Measurements from ENCODE around the gene ZNF2. TPM values are rescaled to one million over a fixed set of nuclear protein-coding genes. Genes with fewer than 3 reads are reported as not detected.

ZNF2 gene
- total and polyA plus RNA-seq, 8 donors: 4.1 to 9.1 (median 8.1) TPM

GRCh38 chr2:95138702-95139101 lies 26.9 kb upstream of the ZNF2 start:
- intact Hi-C loops (cut with DNase I): no loop called here
- H3K36me3 ChIP-seq: peaks cover 0 to 7% of the 10 kb centered on the region in 2 donors
- ATAC-seq (no peak), DNase-seq (no peak)
- no peak overlapping the region for H3K4me3 ChIP-seq
- H3K4me1 ChIP-seq: no peaks in the 10 kb centered on the region
- H3K27ac ChIP-seq: no peak overlapping the region
- peaks cover 0 to 87% of the 10 kb centered on the region in 2 donors for H3K9me3 ChIP-seq
- TF ChIP-seq CTCF (IDR thresholded peaks at IDR 0.05): no peak
- no peaks in the 10 kb centered on the region for H3K27me3 ChIP-seq

- no peak for TF ChIP-seq CTCF (IDR thresholded peaks at IDR 0.05)
- Histone ChIP-seq H3K9me3 (peaks cover 0 to 100% of the 10 kb centered on the region in 2 donors), H3K27me3 (no peaks in the 10 kb centered on the region), H3K27ac (no peak overlapping the region), H3K4me1 (no peaks in the 10 kb centered on the region), H3K4me3 (no peak overlapping the region), H3K36me3 (peaks cover 0 to 38% of the 10 kb centered on the region in 2 donors)
- DNase-seq (no peak), ATAC-seq (no peak)
- intact Hi-C loops (cut with DNase I): no loop called here
Observed at GRCh38 chr2:95143838-95144237, 21.8 kb upstream of the ZNF2 start.

GRCh38 chr2:95149397-95149984 lies 16.1 kb upstream of the ZNF2 start:
- H3K36me3 ChIP-seq: peaks cover 0 to 78% of the 10 kb centered on the region in 2 donors
- H3K9me3 ChIP-seq: peaks cover 0 to 99% of the 10 kb centered on the region in 2 donors
- H3K27me3 ChIP-seq: no peaks in the 10 kb centered on the region
- DNase-seq (no peak), ATAC-seq (no peak)
- TF ChIP-seq CTCF (IDR thresholded peaks at IDR 0.05): no peak
- no peak overlapping the region for H3K4me3 ChIP-seq
- intact Hi-C loops (cut with DNase I): no loop called here
- no peak overlapping the region for H3K27ac ChIP-seq
- no peaks in the 10 kb centered on the region for H3K4me1 ChIP-seq

- TF ChIP-seq CTCF (IDR thresholded peaks at IDR 0.05): no peak
- peaks cover 0 to 19% of the 10 kb centered on the region in 2 donors for H3K9me3 ChIP-seq
- no peak overlapping the region for H3K27ac ChIP-seq
- H3K36me3 ChIP-seq: peaks cover 0 to 34% of the 10 kb centered on the region in 2 donors
- peaks cover 11 to 15% of the 10 kb centered on the region in 2 donors for H3K4me1 ChIP-seq
- no peaks in the 10 kb centered on the region for H3K27me3 ChIP-seq
- DNase-seq: no peak
- peak overlapping the region; percentile 61 to 72 for H3K4me3 ChIP-seq
- ATAC-seq: no peak
- intact Hi-C loops (cut with DNase I): no loop called here
Observed at GRCh38 chr2:95158441-95158840, 7.2 kb upstream of the ZNF2 start.

- peak overlapping the region in 1 of 2 donors; percentile 69 for H3K27ac ChIP-seq
- intact Hi-C loops (cut with DNase I): no loop called here
- no peak for TF ChIP-seq CTCF (IDR thresholded peaks at IDR 0.05)
- peaks cover 0 to 13% of the 10 kb centered on the region in 2 donors for H3K9me3 ChIP-seq
- H3K27me3 ChIP-seq: no peaks in the 10 kb centered on the region
- peaks cover 11 to 16% of the 10 kb centered on the region in 2 donors for H3K4me1 ChIP-seq
- H3K4me3 ChIP-seq: peak overlapping the region; percentile 61 to 72
- DNase-seq: peak; percentile 35 to 85 (median 40)
- peak; percentile 67 for ATAC-seq
- H3K36me3 ChIP-seq: peaks cover 0 to 29% of the 10 kb centered on the region in 2 donors
Observed at GRCh38 chr2:95158891-95159619, 6.6 kb upstream of the ZNF2 start.
